GM12891 (cell line): ENCODE data around the gene ABAT.

Experiments used
- POLR2A ChIP-seq: IDR thresholded peaks from 2 replicates; pipeline ENCODE4 v1.6.1; 2011; ENCODE audit warnings: low read depth, low read length, control low read depth
- POLR2AphosphoS5 ChIP-seq: IDR thresholded peaks from 2 replicates; pipeline ENCODE4 v1.6.1; 2011; ENCODE audit warnings: low read depth, low read length, control low read depth
- TAF1 ChIP-seq: IDR thresholded peaks from 2 replicates; pipeline ENCODE4 v1.6.1; 2011; ENCODE audit warnings: low read depth, low read length, control low read depth

DNA sequence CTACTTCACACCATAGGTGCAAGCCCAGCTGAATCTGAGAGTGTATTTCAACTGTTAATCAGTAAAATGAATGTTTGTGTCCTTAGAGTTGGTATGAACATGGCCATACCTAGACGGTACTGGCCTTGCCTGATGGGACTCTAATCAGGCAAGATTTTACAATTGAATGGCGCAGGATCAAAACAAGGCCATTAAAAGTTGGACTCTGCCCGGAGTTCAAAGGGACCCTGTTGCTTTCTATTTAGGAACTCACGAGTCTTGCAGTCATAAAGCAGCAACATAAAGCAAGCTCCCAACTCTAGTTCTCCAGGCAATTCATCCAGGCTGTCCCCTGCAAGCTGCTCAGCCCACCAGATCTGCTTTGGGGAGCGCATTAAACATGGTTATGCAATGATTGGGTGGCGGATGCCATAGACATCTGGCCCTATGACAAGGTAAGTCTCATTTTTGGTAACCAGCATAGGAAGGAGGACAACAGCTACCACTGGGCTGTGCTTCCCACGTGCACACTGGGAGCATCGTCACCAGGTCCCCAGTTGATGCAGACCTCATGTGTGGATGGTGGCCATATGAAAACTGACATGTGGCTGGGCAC, 114.3 kb downstream of the ABAT start:
- TF ChIP-seq POLR2A (no peak), TAF1 (no peak), POLR2AphosphoS5 (no peak)
